Choroid plexus epithelial cell (primary cell): Measurements from ENCODE around the gene PSTPIP1.

Experiments
- DNase-seq: peaks from one replicate; pipeline ENCODE4 v3.0.0-alpha.2; 2010; ENCODE audit warnings: low read depth
- H3K4me3 ChIP-seq: 2 replicates; pipeline ENCODE4 v1.5.1; 2011; ENCODE audit warnings: low read depth, mild to moderate bottlenecking, control low read depth, low read length, moderate library complexity
- TF ChIP-seq, protein P1 (sequence below): conservative IDR thresholded peaks from 2 replicates; pipeline ENCODE4 v1.5.1; 2011; ENCODE audit warnings: low read depth, mild to moderate bottlenecking, control low read depth, inconsistent platforms, low read length, moderate library complexity

PSTPIP1 gene

DNA sequence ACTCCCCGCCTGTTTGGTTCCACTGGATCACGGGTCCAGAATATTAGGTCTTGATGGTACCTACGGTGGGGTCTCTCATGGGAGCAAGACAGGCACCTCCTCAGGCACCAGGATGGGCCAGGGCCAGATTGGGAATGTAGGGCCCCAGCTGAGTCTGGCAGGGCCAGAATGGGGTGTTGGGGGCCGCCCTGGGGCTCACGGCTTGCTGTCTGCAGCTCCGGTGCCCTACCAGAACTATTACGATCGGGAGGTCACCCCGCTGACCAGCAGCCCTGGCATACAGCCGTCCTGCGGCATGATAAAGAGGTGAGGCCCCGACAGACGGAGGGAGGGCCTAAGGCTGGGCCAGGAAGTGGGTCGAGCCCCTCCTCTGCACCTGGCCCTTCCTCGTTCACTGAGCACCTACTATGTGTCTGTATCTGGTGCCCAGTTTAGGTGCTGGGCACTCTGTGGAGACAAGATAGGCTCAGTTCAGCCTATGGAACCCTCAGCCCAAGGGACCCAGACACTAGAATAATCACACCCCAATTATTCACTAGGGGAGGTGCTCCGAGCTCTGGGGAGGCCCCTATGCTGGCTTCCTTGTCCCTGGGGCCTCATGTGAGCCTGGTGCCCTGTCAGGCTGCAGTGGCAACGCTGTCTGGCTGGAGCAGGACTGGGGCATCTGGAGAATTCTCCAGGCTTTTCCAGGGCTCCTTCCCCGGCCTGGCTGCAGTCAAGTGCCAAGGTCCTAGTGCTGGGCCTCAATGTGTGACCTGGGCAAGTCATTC, 37.9 kb downstream of the PSTPIP1 start:
- TF ChIP-seq, protein P1, sequence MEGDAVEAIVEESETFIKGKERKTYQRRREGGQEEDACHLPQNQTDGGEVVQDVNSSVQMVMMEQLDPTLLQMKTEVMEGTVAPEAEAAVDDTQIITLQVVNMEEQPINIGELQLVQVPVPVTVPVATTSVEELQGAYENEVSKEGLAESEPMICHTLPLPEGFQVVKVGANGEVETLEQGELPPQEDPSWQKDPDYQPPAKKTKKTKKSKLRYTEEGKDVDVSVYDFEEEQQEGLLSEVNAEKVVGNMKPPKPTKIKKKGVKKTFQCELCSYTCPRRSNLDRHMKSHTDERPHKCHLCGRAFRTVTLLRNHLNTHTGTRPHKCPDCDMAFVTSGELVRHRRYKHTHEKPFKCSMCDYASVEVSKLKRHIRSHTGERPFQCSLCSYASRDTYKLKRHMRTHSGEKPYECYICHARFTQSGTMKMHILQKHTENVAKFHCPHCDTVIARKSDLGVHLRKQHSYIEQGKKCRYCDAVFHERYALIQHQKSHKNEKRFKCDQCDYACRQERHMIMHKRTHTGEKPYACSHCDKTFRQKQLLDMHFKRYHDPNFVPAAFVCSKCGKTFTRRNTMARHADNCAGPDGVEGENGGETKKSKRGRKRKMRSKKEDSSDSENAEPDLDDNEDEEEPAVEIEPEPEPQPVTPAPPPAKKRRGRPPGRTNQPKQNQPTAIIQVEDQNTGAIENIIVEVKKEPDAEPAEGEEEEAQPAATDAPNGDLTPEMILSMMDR: no peak
- no peak for DNase-seq

GRCh38 chr15:77033417-77033728, 38.4 kb downstream of the PSTPIP1 start:
- H3K4me3 ChIP-seq: no peak overlapping the region
- no peak for DNase-seq
- TF ChIP-seq, protein P1: no peak

More for the DNA sequence above, 37.9 kb downstream of the PSTPIP1 start:
- H3K4me3 ChIP-seq: no peak overlapping the region

DNA sequence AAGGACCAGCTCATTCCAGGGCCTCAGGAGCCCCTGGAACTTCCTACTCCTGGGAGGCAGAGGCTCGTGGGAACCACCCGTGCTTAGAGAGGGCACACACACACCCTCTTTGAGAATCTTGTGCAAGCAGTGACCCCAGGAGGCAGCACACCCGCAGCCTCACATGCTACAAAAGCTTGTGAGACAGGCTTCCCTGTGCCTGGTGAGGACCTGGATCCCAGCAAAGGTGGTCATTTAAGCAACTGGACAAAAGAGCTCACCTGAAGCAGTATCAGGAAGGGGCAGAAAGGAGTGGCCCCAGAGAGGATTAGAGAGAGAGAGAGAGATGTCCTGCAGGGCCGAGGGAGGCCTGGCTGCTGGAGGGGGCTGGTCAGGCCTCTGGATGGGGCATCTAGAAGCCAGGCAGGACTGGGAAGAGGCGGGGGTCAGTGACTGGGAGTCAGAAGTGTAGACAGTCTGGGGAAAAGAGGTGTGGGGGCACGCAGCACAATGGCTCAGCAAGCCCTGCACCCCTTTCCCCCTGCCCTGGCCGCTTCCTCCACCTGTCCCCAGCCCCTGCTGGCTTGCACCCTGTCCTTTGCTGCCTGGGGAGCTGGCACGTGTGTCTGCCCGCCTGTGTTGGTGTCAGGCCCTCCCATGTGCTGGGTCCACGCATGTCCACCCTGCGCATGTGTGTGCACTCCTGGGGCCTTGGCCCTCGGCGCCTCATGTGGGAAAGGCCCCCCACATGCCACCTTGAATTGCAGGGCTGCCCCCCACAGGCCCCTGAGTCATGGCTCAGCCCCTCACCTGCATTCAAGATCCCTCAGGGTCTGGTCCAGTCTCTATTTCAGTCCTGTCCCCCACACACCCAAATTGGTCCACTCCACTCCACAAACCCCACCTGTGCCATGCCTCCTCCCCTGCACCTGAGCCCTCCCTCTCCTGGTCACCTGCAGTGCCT, 39.1 kb downstream of the PSTPIP1 start:
- TF ChIP-seq, protein P1: no peak
- no peak overlapping the region for H3K4me3 ChIP-seq
- peak; percentile 57 for DNase-seq

DNA sequence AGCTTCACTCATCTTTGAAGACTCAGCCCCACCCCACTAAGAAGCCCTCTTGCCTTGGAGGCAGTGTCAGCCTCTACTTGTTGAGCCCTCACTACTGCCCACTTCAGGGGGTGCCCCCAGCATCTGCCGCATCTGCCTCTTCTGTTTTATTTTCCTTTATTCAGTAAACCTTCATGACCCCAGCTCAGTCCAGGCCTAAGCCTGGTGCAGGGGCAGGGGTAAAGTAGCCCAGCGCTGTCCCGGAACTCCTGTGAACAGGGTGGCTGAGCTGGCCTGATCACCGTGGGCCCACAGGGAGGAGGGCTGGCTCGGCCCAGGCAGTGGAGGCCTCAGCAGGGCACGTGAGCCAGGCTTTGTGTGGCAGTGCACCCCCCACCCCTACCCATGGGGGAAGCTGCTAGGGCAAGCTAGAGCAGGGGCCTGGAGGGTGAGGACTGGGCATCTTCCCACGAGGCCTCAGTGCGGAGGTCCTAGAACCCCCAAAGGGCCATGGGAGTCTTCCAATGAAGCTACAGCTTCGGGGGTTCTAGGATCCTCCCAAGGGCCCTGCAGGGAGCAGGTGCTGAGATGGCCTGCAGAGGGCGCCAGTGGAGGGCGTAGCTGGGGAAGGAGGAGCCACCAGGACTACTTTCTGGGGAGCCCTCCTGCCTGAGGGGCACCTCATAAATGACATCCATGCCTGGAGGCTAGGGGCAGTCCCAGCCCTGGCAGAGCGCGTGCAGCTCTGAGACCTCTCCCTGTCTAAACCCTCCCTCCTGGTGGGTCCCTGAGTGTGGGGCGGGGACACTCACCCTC, 40.0 kb downstream of the PSTPIP1 start:
- peak; percentile 39 for DNase-seq
- no peak overlapping the region for H3K4me3 ChIP-seq
- TF ChIP-seq, protein P1: peak; percentile 81

DNA sequence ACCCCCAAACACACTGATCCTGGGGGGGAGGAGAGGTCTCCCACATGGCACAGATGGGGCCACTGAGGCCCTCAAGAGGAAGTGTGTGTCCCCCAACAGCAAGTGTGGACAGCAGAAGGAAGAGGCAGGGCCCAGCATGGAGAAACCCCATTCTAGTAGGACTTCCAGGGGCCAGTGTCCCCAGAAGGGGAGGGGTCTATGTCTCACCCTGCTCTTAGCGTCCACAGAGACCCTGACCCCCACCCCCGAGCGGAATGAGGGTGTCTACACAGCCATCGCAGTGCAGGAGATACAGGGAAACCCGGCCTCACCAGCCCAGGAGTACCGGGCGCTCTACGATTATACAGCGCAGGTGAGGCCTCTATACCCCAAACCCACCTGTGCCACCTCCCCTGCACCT, 40.7 kb downstream of the PSTPIP1 start:
- no peak for DNase-seq
- TF ChIP-seq, protein P1: no peak
- no peak overlapping the region for H3K4me3 ChIP-seq

GRCh38 chr15:77035999-77036471, 41.1 kb downstream of the PSTPIP1 start:
- TF ChIP-seq, protein P1: no peak
- no peak overlapping the region for H3K4me3 ChIP-seq
- DNase-seq: no peak
